Measurements from ENCODE around the gene TXNRD3.

TXNRD3 gene

DNA sequence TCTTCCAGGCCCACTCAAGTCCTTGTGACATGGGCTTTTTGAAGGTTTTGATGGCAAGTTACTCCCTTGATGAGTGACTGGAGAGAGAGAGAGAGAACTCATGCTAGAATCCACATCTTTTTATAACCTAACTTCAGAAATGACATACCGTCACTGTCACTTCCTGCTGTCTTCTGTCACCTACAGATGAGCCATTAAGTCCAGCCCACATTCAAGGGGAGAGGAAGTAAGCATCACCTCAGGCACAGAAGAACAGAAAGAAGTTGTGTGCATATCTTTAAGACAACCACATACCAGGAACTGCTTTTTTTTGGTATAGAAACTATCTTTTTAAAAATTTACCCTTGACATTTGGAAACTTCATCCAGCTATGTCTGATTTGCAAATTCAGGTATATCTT lies 16.6 kb upstream of the TXNRD3 start:
- DNase-seq, result no peak

DNA sequence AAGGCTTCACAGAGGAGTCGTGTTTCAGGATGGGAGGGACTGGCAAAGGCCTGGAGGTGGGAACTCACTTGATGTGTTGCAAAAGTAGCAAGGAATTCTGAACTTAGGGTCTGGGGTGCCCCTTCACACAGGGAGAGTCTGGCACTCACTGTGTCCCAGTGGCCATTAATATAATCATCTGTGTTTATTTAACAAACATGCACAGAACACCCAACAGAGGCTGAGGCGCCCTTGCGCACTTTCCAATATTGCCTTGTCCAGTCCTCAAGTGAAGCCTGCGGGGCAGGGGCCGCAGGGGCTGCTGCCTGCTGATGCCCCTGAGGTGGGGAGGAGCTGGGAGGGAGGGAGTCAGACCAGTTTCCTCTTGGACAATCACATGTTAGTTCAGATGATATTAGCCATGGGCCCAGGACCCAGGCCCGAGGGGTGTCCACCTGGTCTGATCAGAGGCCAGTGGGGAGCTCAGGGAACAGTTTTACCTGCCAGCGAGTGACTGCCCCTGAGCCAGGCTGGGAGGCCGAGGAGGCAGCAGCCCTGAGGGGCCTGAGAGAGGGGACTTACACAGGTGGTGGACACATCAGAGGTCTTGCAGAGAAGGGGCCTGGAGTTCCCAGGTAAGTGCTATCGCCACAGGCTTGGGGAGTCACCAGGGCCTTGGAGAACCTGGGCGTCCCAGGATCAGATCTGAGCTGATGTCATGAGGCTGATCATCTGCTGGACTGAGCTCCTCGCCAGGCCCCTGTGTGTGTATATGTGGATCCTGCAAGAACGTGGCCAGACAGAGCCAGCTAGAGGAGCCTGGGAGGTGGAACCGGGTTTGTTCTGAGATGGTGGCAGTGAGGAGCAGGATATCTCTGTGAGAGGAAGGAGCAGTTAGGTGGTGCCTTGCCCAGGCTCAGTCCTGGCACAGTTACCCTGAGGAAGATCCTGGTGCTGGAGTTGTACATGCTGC lies 13.8 kb upstream of the TXNRD3 start:
- no peak for DNase-seq

DNA sequence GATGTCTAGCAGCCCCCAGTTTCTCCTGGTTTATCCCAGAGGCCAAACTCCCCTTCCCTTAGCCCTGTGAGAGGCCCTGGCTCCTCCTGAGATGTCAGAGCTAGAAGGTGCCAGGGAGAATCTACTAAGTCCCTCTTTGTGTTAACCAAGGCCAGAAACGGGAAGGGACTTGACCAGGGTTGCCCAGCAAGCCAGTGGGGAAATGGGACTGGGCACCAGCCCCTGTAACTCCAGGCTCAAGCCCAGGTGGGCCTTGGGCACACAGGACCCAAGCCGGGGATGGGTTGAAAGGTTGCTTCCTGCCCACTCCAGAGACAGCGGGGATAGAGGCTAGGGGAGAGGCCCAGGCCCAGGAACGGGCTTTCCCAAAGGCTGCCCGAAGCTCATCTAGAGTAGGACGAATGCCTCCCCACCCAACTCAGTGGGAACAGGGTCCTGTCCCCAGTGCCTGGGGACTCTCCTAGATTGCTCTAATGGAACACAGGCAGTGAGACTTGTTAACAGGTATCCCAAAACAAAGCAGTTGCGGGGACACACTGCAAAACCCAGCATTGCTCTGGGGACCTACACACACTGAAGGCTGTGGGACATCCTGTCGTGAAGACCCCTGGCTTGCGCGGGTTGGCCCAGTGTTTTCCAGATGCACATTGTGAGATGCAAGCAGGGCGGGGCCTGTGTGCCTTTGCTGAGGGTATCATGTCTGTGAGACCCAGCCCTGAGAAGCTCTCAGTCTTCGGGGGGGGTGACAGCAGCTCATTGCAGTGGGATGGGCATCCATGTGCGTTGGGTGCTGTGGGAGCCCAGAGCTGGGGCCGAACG lies 12.9 kb upstream of the TXNRD3 start:
- DNase-seq, result no peak

DNA sequence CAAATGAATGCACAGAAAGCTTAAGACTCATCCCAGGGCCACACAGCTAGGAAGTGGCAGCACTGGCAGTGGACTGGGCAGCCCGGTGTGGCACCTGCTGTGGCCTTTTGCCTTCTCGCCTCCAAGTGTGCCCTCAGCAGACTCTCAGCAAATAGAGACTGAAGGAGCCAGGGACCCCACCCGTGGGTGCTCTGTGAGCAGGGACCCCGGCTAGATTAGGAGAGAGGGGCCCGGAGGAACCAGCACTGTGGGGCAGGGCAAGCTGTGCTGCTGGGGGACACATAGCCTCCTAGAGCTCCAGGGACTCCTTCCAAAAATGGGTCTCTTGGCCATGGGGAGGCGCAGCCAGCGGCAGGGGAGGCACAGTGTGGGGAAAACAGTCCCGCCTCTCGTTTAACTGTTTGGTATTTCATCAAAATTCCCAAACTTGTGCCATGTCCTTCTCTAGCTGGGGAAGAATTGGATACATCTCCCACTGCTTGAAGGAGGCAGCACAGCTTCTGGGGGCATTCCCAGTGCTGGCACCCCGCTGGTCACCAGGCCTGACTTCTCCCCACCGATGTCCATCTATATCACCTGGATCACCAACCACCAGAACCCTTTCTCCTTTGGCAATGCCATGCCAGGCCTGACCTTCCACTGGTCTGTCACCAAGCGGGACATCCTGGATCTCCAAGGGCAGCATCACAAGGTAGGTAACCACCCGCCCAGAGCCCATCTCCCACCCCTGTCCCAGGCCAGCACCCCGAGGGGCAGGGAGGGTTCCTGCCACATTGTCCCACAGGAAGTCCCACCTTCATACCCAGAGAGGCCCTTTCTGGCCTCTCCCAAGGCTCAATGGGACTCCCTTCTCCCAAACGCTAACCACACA lies 12.0 kb upstream of the TXNRD3 start:
- no peak for DNase-seq

DNA sequence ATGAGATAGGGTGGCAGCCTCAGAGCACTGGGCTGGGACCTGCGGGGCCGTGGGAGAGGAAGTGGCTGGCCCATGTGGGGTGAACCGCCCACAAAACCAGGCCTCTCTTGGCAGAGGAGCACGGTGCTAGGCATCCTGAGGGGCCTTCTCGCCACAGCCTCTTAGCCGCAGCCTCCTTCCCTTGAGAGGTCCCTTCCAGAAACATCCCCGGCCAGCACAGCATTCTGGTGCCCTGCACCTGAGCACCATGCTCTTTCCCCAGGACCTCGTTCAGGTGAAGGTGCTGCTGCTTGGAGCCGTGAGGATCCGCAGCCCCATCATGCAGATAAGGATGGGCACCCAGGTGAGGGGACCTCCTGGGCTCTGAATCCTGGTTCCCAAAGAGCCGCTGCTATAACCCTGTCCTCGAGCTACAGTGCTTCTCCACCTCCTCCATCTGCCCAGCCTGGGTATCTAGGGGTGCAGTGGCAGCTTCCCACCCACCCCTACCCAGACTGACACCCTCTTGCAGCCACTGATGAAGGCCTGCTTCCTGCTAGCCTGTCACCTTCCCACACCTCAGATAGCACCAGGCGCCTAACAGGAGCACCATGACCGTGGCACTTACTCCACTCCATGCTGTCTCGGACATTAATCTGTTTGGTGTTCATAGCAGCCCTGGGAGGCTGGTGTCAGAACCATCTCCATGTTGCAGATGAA lies 11.2 kb upstream of the TXNRD3 start:
- no peak for DNase-seq

DNA sequence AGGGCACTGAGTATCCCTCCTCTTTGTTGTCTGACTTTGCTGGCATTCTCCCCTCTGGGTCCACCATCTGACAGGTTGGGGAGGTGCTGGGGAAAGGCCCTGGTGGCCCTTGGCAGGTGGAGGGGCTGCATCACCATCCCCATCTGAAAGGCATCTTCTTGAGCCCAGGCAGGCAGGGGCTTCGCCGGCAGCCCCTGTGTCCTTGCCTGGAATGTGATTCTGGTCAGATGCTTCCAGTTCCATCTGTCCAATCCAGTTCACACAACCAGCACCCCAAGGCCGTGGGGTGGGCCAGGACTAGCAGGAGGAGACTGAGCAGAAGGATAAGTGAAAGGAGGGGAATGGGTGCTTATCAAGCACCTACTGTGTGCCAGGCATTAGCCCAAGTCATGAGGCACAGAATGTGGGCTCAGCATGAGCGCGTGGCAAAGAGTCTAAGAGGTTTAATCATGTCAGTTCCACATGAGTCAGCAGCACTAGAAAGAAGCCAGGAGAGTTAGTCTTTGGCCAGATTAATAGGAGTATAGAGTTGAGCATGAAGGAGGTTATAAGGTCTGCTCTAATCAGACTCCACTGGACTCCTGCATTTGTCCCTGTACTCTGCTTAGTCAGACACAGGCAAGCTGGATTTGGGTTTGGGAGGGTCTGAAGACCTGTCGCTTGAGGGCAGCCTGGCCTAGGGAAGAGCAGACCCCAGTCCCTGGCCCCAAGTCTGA lies 10.5 kb upstream of the TXNRD3 start:
- no peak for DNase-seq

DNA sequence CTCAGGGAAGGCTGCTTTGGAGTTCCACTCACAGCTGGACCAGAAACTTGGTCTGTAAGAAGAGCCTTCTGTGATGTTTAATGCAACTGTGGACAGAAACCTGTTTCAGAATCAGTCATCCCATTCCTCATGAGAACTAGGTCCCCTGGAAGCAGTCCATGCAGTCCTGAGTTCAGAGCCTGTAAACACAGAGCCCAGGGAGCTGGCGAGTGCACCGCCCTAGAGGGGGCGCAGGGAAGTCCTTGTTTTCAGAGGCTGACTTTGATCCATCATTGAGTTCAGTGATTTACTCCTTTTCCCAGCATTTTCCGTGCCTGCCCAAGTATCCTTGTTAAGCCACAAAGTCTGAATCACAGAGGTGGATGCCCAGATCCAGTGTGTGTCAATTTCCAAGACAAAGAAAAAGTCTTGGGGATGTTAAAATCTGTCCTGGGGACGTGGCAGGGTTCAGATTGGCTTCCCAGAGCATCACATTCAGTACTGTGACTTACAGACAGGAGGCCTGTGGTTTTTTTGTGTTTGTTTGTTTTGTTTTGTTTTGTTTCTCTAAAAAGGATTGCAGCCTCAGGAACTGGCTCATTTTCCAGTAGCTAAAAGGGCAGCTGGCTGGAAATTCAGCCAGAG lies 9.8 kb upstream of the TXNRD3 start:
- DNase-seq, result no peak

DNA sequence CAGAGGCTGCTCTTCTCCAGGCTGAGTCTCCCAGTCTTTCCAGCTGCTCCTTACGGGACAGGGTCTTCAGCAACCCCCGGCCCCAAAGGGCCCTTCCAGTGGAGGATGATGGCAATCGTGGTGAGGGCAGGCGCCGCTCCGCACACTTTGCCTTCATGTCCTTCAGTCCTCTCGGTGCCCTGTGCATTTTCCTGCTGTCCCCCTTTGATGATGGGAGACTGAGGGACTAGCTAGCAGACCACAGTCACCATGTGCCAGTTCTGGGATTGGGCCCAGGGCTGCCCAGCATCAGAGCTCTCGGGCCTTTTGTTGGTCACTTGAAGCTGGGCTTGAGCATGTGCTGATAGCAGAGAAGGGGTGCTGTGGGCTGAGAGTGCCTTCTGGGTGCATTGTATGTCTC lies 8.8 kb upstream of the TXNRD3 start:
- DNase-seq, result no peak

DNA sequence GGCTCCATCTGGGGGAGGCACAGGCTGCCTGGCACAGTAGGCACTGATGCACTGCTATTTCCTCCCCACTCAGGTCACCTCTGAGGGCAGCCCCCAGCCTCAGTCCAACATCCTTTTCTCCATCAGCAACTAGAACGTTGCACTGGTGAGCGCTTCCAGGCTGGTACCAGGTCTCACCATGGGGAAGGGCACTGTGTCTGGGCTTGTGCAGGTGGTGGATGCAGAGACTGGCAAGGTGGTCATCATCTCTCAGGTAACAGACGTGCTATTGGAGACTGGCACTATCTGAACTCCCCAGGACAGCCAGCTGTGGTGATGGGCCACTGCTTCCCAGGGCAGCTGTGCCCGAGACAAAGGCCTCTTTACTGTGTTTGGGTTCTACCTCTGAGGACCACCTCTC lies 8.3 kb upstream of the TXNRD3 start:
- DNase-seq, result no peak

DNA sequence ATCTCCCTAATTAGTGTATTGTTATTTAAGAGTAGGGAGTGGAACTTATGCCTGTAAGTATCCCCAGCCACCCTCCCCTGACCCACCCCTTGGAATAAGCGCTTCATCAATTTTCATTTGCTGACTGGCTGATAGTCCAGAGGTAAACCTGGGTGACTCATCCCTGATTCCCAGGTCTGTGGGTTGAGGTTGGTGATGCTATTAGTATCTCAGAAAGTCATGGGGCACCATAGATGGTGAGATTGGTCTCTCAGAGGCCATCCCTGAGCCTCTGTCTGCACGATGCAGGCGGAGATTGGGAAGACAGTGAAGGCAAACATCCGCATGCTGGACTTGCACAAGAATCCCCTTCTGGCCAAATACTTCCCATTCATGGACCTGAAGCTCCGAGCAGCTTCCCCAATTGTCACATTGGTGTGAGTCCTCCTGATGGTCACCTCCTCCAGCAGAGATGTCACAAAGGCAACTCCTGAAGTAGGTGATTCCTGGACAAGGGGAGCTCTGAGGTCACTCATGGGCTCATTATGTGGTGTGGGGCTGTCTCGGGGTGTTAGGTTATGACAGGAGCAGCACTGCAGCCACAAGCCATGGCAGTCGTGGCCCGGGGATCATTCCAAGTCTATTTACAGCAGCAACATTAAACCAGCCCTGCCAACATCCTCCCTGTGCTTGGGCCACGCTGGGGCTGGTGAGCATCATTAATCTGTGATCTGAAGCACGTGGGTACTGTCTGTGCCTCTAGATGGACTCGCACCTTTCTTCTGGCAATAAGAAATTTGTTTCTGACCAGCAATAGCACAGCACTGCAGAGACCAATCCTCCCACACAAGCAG lies 6.8 kb upstream of the TXNRD3 start:
- no peak for DNase-seq

DNA sequence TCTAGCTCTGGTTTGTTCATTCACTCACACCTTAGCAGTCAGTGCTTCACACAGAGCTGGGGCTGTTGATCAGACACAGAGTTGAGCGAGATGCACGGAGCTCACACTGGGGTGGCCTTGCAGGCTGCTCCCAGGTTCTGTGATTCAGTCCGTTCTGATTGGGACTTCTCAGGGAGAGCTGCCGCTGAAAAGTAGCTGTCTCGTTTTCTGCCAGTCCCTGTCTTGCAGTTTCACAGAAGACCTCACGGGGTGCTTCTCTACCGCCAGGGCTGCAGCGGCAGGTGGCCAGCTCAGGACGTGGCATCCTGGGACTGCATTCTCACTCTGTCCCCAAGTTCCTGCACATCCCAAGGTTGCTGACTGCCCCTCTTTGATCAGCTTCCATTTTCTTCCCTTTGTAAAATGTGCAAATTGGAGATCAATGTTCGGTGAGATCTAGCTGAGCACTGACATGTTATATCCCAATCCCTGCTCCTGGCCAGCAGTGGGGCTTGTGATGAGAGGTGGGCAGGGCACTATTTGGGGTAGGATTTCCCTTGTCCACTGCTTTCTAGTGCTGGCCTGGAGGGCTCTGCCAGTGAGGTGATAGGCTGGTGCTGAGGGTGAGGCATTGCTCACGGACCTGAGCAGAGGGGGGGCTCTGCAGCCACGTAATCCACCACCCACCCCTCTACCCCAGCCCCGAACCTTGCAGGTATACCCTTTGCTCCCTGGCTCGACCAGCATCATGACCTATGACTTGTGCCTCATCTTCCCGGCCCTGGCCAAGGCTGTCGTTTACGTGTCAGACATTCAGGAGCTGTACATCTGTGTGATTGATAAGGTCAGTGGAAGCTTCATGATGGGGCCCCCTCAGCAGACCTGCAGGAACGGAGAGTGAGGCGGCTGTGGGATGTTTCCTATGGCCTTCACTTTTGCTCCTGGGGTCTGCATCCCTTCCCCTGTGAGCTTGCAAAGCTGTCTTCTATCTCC lies 5.3 kb upstream of the TXNRD3 start:
- DNase-seq, result no peak

DNA sequence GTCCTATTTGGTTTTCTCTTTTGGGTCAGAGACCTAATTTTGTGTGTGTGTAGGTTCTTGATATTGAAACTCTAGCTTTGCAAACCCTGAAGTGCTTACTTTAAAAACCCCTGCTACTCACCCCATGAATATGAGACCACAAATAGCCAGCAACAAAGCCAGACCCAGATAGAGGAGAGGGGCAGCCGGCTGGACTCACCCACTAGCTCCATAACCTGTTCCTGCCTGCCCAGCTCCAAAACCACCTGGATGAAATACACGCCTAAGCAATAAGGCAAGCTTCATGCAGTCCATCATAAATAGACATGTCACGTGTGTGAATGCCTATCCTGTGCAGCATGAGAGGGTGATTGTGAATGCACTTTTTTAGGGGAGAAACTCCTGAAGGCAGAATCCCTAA lies 3.7 kb upstream of the TXNRD3 start:
- DNase-seq, result no peak

DNA sequence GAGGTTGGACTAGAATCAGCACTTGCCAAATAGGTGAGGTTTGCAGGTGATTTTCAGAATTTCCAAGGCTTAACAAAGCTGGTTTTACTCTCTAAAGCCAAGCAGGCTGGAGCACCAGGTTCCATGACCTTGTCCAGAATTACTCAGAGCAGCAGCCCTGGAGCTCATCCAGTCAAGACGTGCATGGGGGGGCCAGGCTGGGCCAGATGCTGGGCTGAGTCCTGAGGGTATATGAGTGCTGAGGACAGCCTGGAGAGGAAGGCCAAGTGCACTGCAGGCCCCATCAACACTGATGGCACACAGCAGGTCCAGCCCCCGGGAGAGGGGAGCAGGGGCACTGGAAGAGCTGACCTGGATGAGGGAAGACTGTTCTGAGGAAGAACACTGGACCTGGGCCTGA lies 3.0 kb upstream of the TXNRD3 start:
- no peak for DNase-seq

DNA sequence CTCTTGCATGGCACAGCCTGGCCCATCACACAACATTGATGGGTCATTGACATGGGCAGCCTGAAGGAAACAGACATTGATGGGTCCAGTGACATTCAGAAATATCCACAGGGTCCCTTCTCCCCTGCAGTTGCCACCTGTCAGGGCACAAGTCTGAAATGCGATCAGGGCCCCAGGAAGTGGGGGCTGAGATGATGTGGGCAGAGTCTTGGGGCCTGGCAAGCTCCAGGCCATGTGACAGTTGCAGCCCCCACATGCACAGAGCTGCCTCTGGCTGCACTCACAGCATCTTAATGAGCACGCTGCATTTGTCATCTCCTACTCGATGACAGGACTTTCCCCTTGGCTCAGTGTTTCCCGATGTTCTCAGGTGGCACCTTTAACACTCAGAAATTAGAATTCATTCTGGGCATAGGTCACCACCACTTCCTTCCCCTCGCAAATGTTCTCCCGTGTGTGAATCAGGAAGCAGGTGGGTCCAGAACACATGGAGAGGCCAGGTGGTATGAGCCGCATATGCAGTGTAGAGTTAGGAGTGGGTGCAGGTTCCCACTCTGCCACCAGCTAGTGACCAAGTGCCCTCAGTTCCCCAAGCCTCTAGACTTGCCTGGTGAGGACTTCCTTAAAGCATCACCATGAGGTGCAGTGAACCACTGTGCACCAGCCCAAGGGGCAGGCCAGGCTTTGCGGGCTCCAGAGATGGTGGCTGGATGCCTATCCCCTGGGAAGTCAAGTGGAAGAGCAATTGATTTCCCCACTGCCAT lies 1.6 kb upstream of the TXNRD3 start:
- no peak for DNase-seq

DNA sequence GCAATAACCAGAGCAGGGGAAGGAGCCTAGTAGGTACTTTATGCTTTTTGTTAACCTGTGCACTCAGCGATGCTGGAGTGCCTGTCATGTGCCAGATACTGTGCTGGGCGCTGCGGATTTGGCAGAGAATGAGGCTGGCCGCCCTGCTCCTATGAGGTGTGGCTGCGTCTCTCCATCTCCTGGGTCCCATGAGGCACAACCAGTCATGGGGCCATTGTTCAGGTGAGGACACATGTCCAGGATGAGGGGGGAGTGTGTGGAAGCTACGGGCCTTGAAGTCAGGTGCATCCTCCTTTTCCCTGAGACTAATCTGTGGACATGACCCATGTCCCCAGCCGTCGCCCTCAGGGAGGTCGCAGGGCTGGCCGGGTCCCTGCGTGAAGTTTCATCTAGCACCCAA lies 963 bp upstream of the TXNRD3 start:
- DNase-seq, result no peak

DNA sequence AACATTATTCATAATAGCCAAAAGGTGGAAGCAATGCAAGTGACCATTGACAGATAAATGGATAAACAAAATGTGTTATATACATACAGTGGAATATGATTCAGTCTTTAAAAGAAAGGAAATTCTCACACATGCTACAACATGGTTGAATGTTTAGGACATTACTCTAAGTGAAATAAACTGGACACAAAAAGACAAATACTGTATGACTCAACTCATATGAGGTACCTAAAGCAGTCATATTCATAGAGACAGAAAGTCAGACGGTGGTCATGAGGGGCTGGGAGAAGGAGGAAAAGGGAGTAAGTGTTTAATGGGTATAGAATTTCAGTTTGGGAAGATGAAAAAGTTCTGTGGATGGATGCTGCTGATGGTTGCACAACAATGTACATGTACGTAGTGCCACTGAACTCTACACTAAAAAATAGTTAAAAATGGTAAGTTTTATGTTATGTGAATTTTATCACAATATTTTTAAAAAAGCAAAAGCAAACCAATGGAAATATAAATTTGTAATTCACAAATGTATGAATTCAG lies 5.3 kb downstream of the TXNRD3 start:
- no peak for DNase-seq

DNA sequence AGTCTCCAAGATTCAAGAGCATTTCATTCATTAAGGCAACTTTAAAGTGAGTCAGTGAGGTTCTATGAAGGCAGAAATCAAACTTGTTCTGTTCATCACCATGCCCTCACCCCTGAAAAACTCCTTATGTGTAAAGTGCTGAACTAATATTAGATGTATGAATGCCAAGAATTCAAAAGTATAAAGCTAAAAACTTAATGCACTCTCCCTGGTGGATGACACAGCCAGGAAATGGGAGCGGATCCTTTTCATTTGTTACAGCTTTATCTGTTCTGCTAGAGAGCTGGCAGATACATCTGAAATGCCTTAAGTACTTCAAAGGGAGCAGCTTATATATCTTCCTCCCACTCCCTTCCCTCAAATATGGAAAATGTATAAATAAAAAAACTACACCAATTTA lies 8.2 kb downstream of the TXNRD3 start:
- no peak for DNase-seq

DNA sequence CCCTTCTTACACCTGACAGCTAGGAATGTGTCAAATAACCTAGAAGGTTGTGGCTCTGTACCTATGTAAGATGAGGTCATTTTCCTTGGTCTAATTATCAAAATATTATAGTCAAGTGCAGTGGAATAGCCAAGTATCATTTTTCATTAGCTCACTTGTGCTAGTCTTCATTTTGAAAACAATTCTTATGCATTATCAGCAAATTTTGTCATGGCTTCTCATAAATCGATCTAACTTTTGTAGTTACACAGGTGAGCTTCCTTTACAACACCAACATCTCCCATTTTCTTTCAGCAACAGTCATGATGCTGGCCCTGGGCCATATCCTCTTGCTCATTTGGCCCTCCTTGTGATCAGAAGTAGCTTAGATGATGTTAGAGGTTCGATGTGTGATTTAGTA lies 10.3 kb downstream of the TXNRD3 start:
- DNase-seq, result no peak
